ENCODE measurements around the gene COQ2.

COQ2 gene

GRCh38 chr4:83224502-83225197 is 59.9 kb downstream of the COQ2 start:
- POLR2A ChIA-PET: no interaction called here
- Histone ChIP-seq H3K27ac (ENCODE audit: extremely low read depth, low read depth, low read length) (no peak overlapping the region), H3K4me3 (ENCODE audit: low read depth, low read length) (no peak overlapping the region), H3K9me3 (ENCODE audit: control insufficient read depth, insufficient read depth, low read depth, low read length) (no peaks in the 10 kb centered on the region), H3K36me3 (ENCODE audit: control insufficient read depth in 2 of 2, insufficient read depth in 1 of 2, low read length in 2 of 2) (peaks cover 0 to 3% of the 10 kb centered on the region in 2 experiments; a peak in 1 of 3 replicates), H3K4me1 (ENCODE audit: control insufficient read depth, insufficient read depth, low read length) (no peaks in the 10 kb centered on the region)
- CTCF ChIA-PET: no interaction called here
- TF ChIP-seq INSM2 (tag by site-specific recombination; IDR thresholded peaks at IDR 0.05) (no peak), ZBTB7A (tag by site-specific recombination; IDR thresholded peaks at IDR 0.05; ENCODE audit: low read depth) (no peak), ZEB2 (tag by site-specific recombination; IDR thresholded peaks at IDR 0.05) (no peak), GLIS2 (tag by site-specific recombination; IDR thresholded peaks at IDR 0.05) (no peak), ZNF600 (tag by site-specific recombination; IDR thresholded peaks at IDR 0.05) (no peak), TCF7L2 (IDR thresholded peaks at IDR 0.05; ENCODE audit: borderline replicate concordance, low read depth, low read length) (no peak), ZNF18 (tag by site-specific recombination; IDR thresholded peaks at IDR 0.05) (no peak), ZNF621 (tag by site-specific recombination; IDR thresholded peaks at IDR 0.05) (no peak), YY2 (tag by site-specific recombination; IDR thresholded peaks at IDR 0.05) (no peak), ATF2 (tag by site-specific recombination; IDR thresholded peaks at IDR 0.05; ENCODE audit: low read depth) (no peak), ZNF544 (tag by site-specific recombination; IDR thresholded peaks at IDR 0.05) (no peak)
- TF ChIP-seq, protein P1, sequence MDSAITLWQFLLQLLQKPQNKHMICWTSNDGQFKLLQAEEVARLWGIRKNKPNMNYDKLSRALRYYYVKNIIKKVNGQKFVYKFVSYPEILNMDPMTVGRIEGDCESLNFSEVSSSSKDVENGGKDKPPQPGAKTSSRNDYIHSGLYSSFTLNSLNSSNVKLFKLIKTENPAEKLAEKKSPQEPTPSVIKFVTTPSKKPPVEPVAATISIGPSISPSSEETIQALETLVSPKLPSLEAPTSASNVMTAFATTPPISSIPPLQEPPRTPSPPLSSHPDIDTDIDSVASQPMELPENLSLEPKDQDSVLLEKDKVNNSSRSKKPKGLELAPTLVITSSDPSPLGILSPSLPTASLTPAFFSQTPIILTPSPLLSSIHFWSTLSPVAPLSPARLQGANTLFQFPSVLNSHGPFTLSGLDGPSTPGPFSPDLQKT (IDR thresholded peaks at IDR 0.05; ENCODE audit: borderline replicate concordance, low read depth, low read length): no peak
- TF ChIP-seq, protein P2, sequence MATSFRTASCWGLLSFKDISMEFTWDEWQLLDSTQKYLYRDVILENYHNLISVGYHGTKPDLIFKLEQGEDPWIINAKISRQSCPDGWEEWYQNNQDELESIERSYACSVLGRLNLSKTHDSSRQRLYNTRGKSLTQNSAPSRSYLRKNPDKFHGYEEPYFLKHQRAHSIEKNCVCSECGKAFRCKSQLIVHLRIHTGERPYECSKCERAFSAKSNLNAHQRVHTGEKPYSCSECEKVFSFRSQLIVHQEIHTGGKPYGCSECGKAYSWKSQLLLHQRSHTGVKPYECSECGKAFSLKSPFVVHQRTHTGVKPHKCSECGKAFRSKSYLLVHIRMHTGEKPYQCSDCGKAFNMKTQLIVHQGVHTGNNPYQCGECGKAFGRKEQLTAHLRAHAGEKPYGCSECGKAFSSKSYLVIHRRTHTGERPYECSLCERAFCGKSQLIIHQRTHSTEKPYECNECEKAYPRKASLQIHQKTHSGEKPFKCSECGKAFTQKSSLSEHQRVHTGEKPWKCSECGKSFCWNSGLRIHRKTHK (tag by site-specific recombination; IDR thresholded peaks at IDR 0.05): no peak

- H3K36me3 ChIP-seq (ENCODE audit: control insufficient read depth in 2 of 2, insufficient read depth in 1 of 2, low read length in 2 of 2): no peaks in the 10 kb centered on the region
- H3K9me3 ChIP-seq (ENCODE audit: control insufficient read depth, insufficient read depth, low read depth, low read length): no peaks in the 10 kb centered on the region
- no peak overlapping the region for H3K4me3 ChIP-seq (ENCODE audit: low read depth, low read length)
- H3K27ac ChIP-seq (ENCODE audit: extremely low read depth, low read depth, low read length): no peak overlapping the region
- CTCF ChIA-PET: interaction anchor here (0.6 kb wide), 1 partner anchor 11 kb away, joined by 3 read pairs; no protein-coding TSS in a partner anchor
- POLR2A ChIA-PET: no interaction called here
- H3K4me1 ChIP-seq (ENCODE audit: control insufficient read depth, insufficient read depth, low read length): no peaks in the 10 kb centered on the region
- TF ChIP-seq, protein P3, sequence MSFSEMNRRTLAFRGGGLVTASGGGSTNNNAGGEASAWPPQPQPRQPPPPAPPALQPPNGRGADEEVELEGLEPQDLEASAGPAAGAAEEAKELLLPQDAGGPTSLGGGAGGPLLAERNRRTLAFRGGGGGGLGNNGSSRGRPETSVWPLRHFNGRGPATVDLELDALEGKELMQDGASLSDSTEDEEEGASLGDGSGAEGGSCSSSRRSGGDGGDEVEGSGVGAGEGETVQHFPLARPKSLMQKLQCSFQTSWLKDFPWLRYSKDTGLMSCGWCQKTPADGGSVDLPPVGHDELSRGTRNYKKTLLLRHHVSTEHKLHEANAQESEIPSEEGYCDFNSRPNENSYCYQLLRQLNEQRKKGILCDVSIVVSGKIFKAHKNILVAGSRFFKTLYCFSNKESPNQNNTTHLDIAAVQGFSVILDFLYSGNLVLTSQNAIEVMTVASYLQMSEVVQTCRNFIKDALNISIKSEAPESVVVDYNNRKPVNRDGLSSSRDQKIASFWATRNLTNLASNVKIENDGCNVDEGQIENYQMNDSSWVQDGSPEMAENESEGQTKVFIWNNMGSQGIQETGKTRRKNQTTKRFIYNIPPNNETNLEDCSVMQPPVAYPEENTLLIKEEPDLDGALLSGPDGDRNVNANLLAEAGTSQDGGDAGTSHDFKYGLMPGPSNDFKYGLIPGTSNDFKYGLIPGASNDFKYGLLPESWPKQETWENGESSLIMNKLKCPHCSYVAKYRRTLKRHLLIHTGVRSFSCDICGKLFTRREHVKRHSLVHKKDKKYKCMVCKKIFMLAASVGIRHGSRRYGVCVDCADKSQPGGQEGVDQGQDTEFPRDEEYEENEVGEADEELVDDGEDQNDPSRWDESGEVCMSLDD (tag by site-specific recombination; IDR thresholded peaks at IDR 0.05): no peak
- TF ChIP-seq, protein P1 (IDR thresholded peaks at IDR 0.05; ENCODE audit: borderline replicate concordance, low read depth, low read length): no peak
- TF ChIP-seq ZNF2 (tag by site-specific recombination; IDR thresholded peaks at IDR 0.05): no peak
- no peak for TF ChIP-seq ZIC2 (tag by site-specific recombination; IDR thresholded peaks at IDR 0.05)
- no peak for TF ChIP-seq ZNF571 (tag by site-specific recombination; IDR thresholded peaks at IDR 0.05)
- TF ChIP-seq ZNF175 (tag by site-specific recombination; IDR thresholded peaks at IDR 0.05): no peak
- TF ChIP-seq ZSCAN5A (tag by site-specific recombination; IDR thresholded peaks at IDR 0.05): no peak
- TF ChIP-seq ZNF596 (tag by site-specific recombination; IDR thresholded peaks at IDR 0.05): no peak
- no peak for TF ChIP-seq ZFP41 (tag by site-specific recombination; IDR thresholded peaks at IDR 0.05; ENCODE audit: borderline replicate concordance)
These were observed 60.8 kb downstream of the COQ2 start for GRCh38 chr4:83223781-83224180.
